H9 (cell line): ENCODE measurements around the gene GABRR3. TPM values are rescaled to one million over a fixed set of nuclear protein-coding genes. Genes with fewer than 3 reads are reported as not detected.

Experiments used
- DNase-seq: peaks from one replicate; pipeline ENCODE4 v3.0.0-alpha.2; 2017
- H2AFZ ChIP-seq: one replicate; pipeline ENCODE4 v1.6.1; 2013; ENCODE audit warnings: mild to moderate bottlenecking, low read length, control low read depth, moderate library complexity
- H2AK5ac ChIP-seq: 2 replicates; pipeline ENCODE4 v1.6.1; 2013; ENCODE audit warnings: low read length, control low read depth, mixed read lengths; ENCODE audit not compliant: insufficient read length
- H2BK120ac ChIP-seq: one replicate; pipeline ENCODE4 v1.6.1; 2013; ENCODE audit warnings: low read depth, mild to moderate bottlenecking, low read length, control low read depth, inconsistent platforms; ENCODE audit not compliant: poor library complexity, severe bottlenecking
- H2BK12ac ChIP-seq: 2 replicates; pipeline ENCODE4 v1.6.1; 2013; ENCODE audit warnings: low read length, control low read depth, mixed read lengths, low read depth; ENCODE audit not compliant: insufficient read length
- H2BK15ac ChIP-seq: 2 replicates; pipeline ENCODE4 v1.6.1; 2013; ENCODE audit warnings: low read depth, low read length, control low read depth
- H2BK20ac ChIP-seq: one replicate; pipeline ENCODE4 v1.6.1; 2013; ENCODE audit warnings: low read depth, mild to moderate bottlenecking, low read length, control low read depth, inconsistent platforms; ENCODE audit not compliant: poor library complexity, severe bottlenecking
- H2BK5ac ChIP-seq: 2 replicates; pipeline ENCODE4 v1.6.1; 2013; ENCODE audit warnings: low read length, control low read depth, mixed read lengths; ENCODE audit not compliant: insufficient read length
- H3K14ac ChIP-seq: 2 replicates; pipeline ENCODE4 v1.6.1; 2013; ENCODE audit warnings: low read length, control low read depth; ENCODE audit not compliant: insufficient read depth
- H3K18ac ChIP-seq: 2 replicates; pipeline ENCODE4 v1.6.1; 2013; ENCODE audit warnings: low read depth, mild to moderate bottlenecking, mixed read lengths, low read length, control low read depth; ENCODE audit not compliant: insufficient read length
- H3K23ac ChIP-seq: 2 replicates; pipeline ENCODE4 v1.6.1; 2013; ENCODE audit warnings: low read length, control low read depth, mixed read lengths, low read depth; ENCODE audit not compliant: insufficient read length
- H3K23me2 ChIP-seq: 2 replicates; pipeline ENCODE4 v1.6.1; 2013; ENCODE audit warnings: low read depth, mild to moderate bottlenecking, mixed read lengths, low read length, control low read depth; ENCODE audit not compliant: insufficient read length, poor library complexity, severe bottlenecking
- H3K27ac ChIP-seq: 2 replicates; pipeline ENCODE4 v1.5.1; 2013; ENCODE audit warnings: low read length, control low read depth, mixed read lengths, low read depth; ENCODE audit not compliant: insufficient read length
- H3K27me3 ChIP-seq: 2 replicates; pipeline ENCODE4 v1.6.1; 2013; ENCODE audit warnings: low read length, control low read depth, inconsistent platforms; ENCODE audit not compliant: insufficient read depth
- H3K4ac ChIP-seq: 2 replicates; pipeline ENCODE4 v1.6.1; 2013; ENCODE audit warnings: low read depth, mild to moderate bottlenecking, control low read depth, inconsistent platforms, low read length, moderate library complexity
- H3K4me1 ChIP-seq: 2 replicates; pipeline ENCODE4 v1.6.1; 2013; ENCODE audit warnings: low read length, control low read depth, inconsistent platforms; ENCODE audit not compliant: insufficient read depth
- H3K4me2 ChIP-seq: 2 replicates; pipeline ENCODE4 v1.6.1; 2013; ENCODE audit warnings: low read length, control low read depth, mixed read lengths; ENCODE audit not compliant: insufficient read length, insufficient read depth
- H3K56ac ChIP-seq: 2 replicates; pipeline ENCODE4 v1.6.1; 2013; ENCODE audit warnings: low read depth, mild to moderate bottlenecking, mixed read lengths, low read length, control low read depth; ENCODE audit not compliant: insufficient read length
- H3K79me1 ChIP-seq: 2 replicates; pipeline ENCODE4 v1.6.1; 2013; ENCODE audit warnings: low read depth, mild to moderate bottlenecking, moderate library complexity, low read length, control low read depth, inconsistent platforms; ENCODE audit not compliant: insufficient read depth, poor library complexity, severe bottlenecking
- H3K79me2 ChIP-seq: 2 replicates; pipeline ENCODE4 v1.6.1; 2013; ENCODE audit warnings: low read length, control low read depth, inconsistent platforms; ENCODE audit not compliant: insufficient read depth
- H3K9ac ChIP-seq: 2 replicates; pipeline ENCODE4 v1.6.1; 2013; ENCODE audit warnings: low read length, control low read depth, mixed read lengths; ENCODE audit not compliant: insufficient read length; ENCODE audit errors: extremely low read depth
- H3K9me3 ChIP-seq: one replicate; pipeline ENCODE4 v1.6.1; 2013; ENCODE audit warnings: low read depth, low read length, inconsistent platforms; ENCODE audit not compliant: control insufficient read depth
- H3T11ph ChIP-seq: one replicate; pipeline ENCODE4 v1.6.1; 2013; ENCODE audit warnings: mild to moderate bottlenecking, low read length, control low read depth, inconsistent platforms
- H4K20me1 ChIP-seq: one replicate; pipeline ENCODE4 v1.6.1; 2013; ENCODE audit not compliant: control insufficient read depth, insufficient read length, insufficient read depth
- H4K5ac ChIP-seq: 2 replicates; pipeline ENCODE4 v1.6.1; 2013; ENCODE audit warnings: low read depth, mild to moderate bottlenecking, mixed read lengths, low read length, control low read depth; ENCODE audit not compliant: insufficient read length
- H4K8ac ChIP-seq: replicated peaks from 2 replicates; pipeline ENCODE4 v1.6.1; 2013; ENCODE audit warnings: low read length, control low read depth, mixed read lengths, low read depth; ENCODE audit not compliant: insufficient read length
- H4K91ac ChIP-seq: 2 replicates; pipeline ENCODE4 v1.6.1; 2013; ENCODE audit warnings: low read depth, mild to moderate bottlenecking, moderate library complexity, mixed read lengths, low read length, control low read depth; ENCODE audit not compliant: insufficient read length
- H3K27ac Mint-ChIP-seq, 3 experiments: 2 replicates in 2 of 3; 3 replicates in 1 of 3; pipeline ENCODE4 v1.8.0; 2020 to 2021; ENCODE audit warnings: mixed read lengths in 3 of 3, mild to moderate bottlenecking in 1 of 3, moderate library complexity in 1 of 3
- H3K27me3 Mint-ChIP-seq: 2 replicates; pipeline ENCODE4 v1.8.0; 2021; ENCODE audit warnings: low read depth, mild to moderate bottlenecking, moderate library complexity, mixed read lengths
- H3K36me3 Mint-ChIP-seq, 3 experiments: 2 replicates in 2 of 3; 3 replicates in 1 of 3; pipeline ENCODE4 v1.8.0; 2020 to 2021; ENCODE audit warnings: low read depth in 3 of 3, mixed read lengths in 3 of 3; ENCODE audit not compliant: insufficient read depth in 1 of 3
- H3K4me1 Mint-ChIP-seq, 2 experiments: 2 replicates each; pipeline ENCODE4 v1.8.0; 2020; ENCODE audit warnings: mixed read lengths in 2 of 2
- H3K4me3 Mint-ChIP-seq, 2 experiments: 2 replicates in 1 of 2; 3 replicates in 1 of 2; pipeline ENCODE4 v1.8.0; 2020 to 2021; ENCODE audit warnings: mild to moderate bottlenecking in 2 of 2, mixed read lengths in 2 of 2, moderate library complexity in 1 of 2
- H3K9me3 Mint-ChIP-seq, 2 experiments: 2 replicates in 1 of 2; 3 replicates in 1 of 2; pipeline ENCODE4 v1.8.0; 2020; ENCODE audit warnings: mild to moderate bottlenecking in 2 of 2, mixed read lengths in 2 of 2, moderate library complexity in 1 of 2
- CTCF ChIP-seq: fragments of 200-600 bp; sonication (generic); conservative IDR thresholded peaks from 3 replicates; pipeline ENCODE4 v1.8.0; 2021; ENCODE audit warnings: antibody characterized with exemption, mild to moderate bottlenecking
- WGBS: extraction: QIAGEN DNeasy Blood & Tissue Kit; methylation state at CpG from one replicate; pipeline ENCODE4 v1.1.7; 2013; ENCODE audit warnings: missing lambda C conversion rate, low lambda C conversion rate, mixed read lengths; ENCODE audit not compliant: insufficient read length; ENCODE audit errors: extremely low coverage; 5-methylcytosine and 5-hydroxymethylcytosine counted together
- total RNA-seq: library from RNA; stranded (reverse); gene quantifications from 2 replicates; pipeline ENCODE4 v1.2.1, GENCODE V29; 2021

The GABRR3 gene
- total RNA-seq, 1 experiment from 2014 or later, result not detected

- Histone ChIP-seq H4K5ac (no peak overlapping the region), H3K4me1 (no peaks in the 10 kb centered on the region), H3K23me2 (no peaks in the 10 kb centered on the region), H3K4ac (no peak overlapping the region), H2BK15ac (no peak overlapping the region), H2BK120ac (no peak overlapping the region), H3K9ac (no peak overlapping the region), H3K9me3 (no peaks in the 10 kb centered on the region), H2AFZ (peak overlapping the region; percentile 82), H2AK5ac (no peak overlapping the region), H2BK5ac (no peak overlapping the region), H3K4me2 (no peak overlapping the region), H3T11ph (no peak overlapping the region), H4K20me1 (no peaks in the 10 kb centered on the region), H3K79me2 (no peaks in the 10 kb centered on the region), H3K27me3 (no peaks in the 10 kb centered on the region), H3K14ac (no peak overlapping the region), H2BK20ac (no peak overlapping the region), H4K8ac (no peak overlapping the region), H4K91ac (no peak overlapping the region), H3K23ac (no peak overlapping the region), H3K56ac (no peak overlapping the region), H3K27ac (no peak overlapping the region), H2BK12ac (no peak overlapping the region), H3K79me1 (no peaks in the 10 kb centered on the region), H3K18ac (no peak overlapping the region)
- Mint-ChIP-seq H3K4me3 (no peak overlapping the region), H3K36me3 (no peaks in the 10 kb centered on the region), H3K9me3 (no peaks in the 10 kb centered on the region), H3K4me1 (peaks cover 5 to 11% of the 10 kb centered on the region in 2 experiments), H3K27me3 (no peaks in the 10 kb centered on the region), H3K27ac (peak overlapping the region in 1 of 3 experiments; percentile 1; a peak in 1 of 7 replicates)
- no peak for TF ChIP-seq CTCF
- WGBS, result no CpG with 5 or more reads among the region's 7 CpGs
- no peak for DNase-seq
These were observed 23.3 kb upstream of the GABRR3 start for GRCh38 chr3:98058244-98058960.
